ENCODE results near the gene MUS81.

The MUS81 gene

GRCh38 chr11:65892661-65893317 is 32.6 kb downstream of the MUS81 start:
- DNase-seq: no peak

- DNase-seq: no peak
Measured at GRCh38 chr11:65894034-65894591, 33.9 kb downstream of the MUS81 start.

- DNase-seq: no peak
Measured at GRCh38 chr11:65895482-65895981, 35.3 kb downstream of the MUS81 start.

GRCh38 chr11:65896034-65896999 is 36.1 kb downstream of the MUS81 start:
- DNase-seq: no peak

- DNase-seq: no peak
Measured at GRCh38 chr11:65897020-65897471, 36.8 kb downstream of the MUS81 start.

- DNase-seq: no peak
Measured at GRCh38 chr11:65898656-65899355, 38.6 kb downstream of the MUS81 start.

- DNase-seq: peak; percentile 48
Measured at GRCh38 chr11:65899356-65900124, 39.3 kb downstream of the MUS81 start.

GRCh38 chr11:65900125-65900898 is 40.1 kb downstream of the MUS81 start, which contains the start of gene FOSL1:
TSS of gene FOSL1 (minus strand) at chr11:65900388. CDS start at chr11:65900339, 49 bp downstream.
- DNase-seq: peak; percentile 95

GRCh38 chr11:65900899-65901180 is 40.6 kb downstream of the MUS81 start:
- DNase-seq: no peak

GRCh38 chr11:65903068-65903481 is 42.8 kb downstream of the MUS81 start:
- DNase-seq: no peak

- no peak for DNase-seq
Measured at GRCh38 chr11:65903715-65904114, 43.5 kb downstream of the MUS81 start.

GRCh38 chr11:65906602-65907001 is 46.4 kb downstream of the MUS81 start:
- DNase-seq: no peak

- DNase-seq: no peak
Measured at GRCh38 chr11:65907878-65908277, 47.6 kb downstream of the MUS81 start.

- no peak for DNase-seq
Measured at GRCh38 chr11:65911682-65912568, 51.7 kb downstream of the MUS81 start.

GRCh38 chr11:65912845-65913244 is 52.6 kb downstream of the MUS81 start:
- no peak for DNase-seq

GRCh38 chr11:65915101-65915820 is 55.0 kb downstream of the MUS81 start:
- no peak for DNase-seq

- DNase-seq: no peak
Measured at GRCh38 chr11:65915821-65916251, 55.6 kb downstream of the MUS81 start.
